SK-N-SH treated with all-trans-retinoic acid at 6 μM for 48 hours (cell line): ENCODE data around the gene GLRX5.

Experiments
- ARNTL ChIP-seq: fragments of 450-650 bp; formaldehyde crosslinking; IDR thresholded peaks from 2 replicates; pipeline ENCODE4 v1.5.0; 2020; ENCODE audit warnings: low read depth, mild to moderate bottlenecking, moderate library complexity, borderline replicate concordance
- CREB5 ChIP-seq: fragments of 250-450 bp; sonication (Bioruptor Pico); IDR thresholded peaks from 2 replicates; pipeline ENCODE4 v1.5.1; 2020; ENCODE audit warnings: low read depth, mild to moderate bottlenecking, moderate library complexity
- ISL1 ChIP-seq: fragments of 250-450 bp; sonication (Bioruptor Pico); IDR thresholded peaks from 2 replicates; pipeline ENCODE4 v2.1.2; 2022; ENCODE audit warnings: mild to moderate bottlenecking, moderate library complexity
- OSR1 ChIP-seq: fragments of 250-450 bp; sonication (Bioruptor Pico); IDR thresholded peaks from 2 replicates; pipeline ENCODE4 v1.8.0; 2022; ENCODE audit warnings: moderate library complexity, mild to moderate bottlenecking, inconsistent platforms
- PATZ1 ChIP-seq: fragments of 250-450 bp; sonication (Bioruptor Pico); IDR thresholded peaks from 2 replicates; pipeline ENCODE4 v1.8.0; 2020; ENCODE audit warnings: mild to moderate bottlenecking, moderate library complexity, borderline replicate concordance
- POU6F1 ChIP-seq: fragments of 250-450 bp; sonication (Bioruptor Pico); IDR thresholded peaks from 2 replicates; pipeline ENCODE4 v1.8.0; 2021; ENCODE audit warnings: low read depth, mild to moderate bottlenecking, moderate library complexity, borderline replicate concordance
- RARB ChIP-seq: fragments of 250-450 bp; sonication (Bioruptor Pico); IDR thresholded peaks from 2 replicates; pipeline ENCODE4 v1.8.0; 2021; ENCODE audit warnings: mild to moderate bottlenecking, moderate library complexity
- SNAI2 ChIP-seq: fragments of 250-450 bp; sonication (Bioruptor Pico); IDR thresholded peaks from 2 replicates; pipeline ENCODE4 v1.5.0; 2020; ENCODE audit warnings: mild to moderate bottlenecking, moderate library complexity
- ZC3H10 ChIP-seq: fragments of 250-450 bp; sonication (Bioruptor Pico); IDR thresholded peaks from 2 replicates; pipeline ENCODE4 v1.5.1; 2021; ENCODE audit warnings: mild to moderate bottlenecking, moderate library complexity
- ZFP30 ChIP-seq: fragments of 450-650 bp; formaldehyde crosslinking; IDR thresholded peaks from 2 replicates; pipeline ENCODE4 v1.5.0; 2022; ENCODE audit warnings: mild to moderate bottlenecking, moderate library complexity
- ZNF70 ChIP-seq: fragments of 450-650 bp; formaldehyde crosslinking; IDR thresholded peaks from 2 replicates; pipeline ENCODE4 v1.5.0; 2020; ENCODE audit warnings: mild to moderate bottlenecking, moderate library complexity

GRCh38 chr14:95534299-95535225 lies at the start of gene GLRX5:
- TF ChIP-seq ZFP30 (CRISPR knock-in tag) (no peak), POU6F1 (no peak), ZC3H10 (CRISPR knock-in tag) (no peak), PATZ1 (CRISPR knock-in tag) (no peak), RARB (CRISPR knock-in tag) (no peak), SNAI2 (CRISPR knock-in tag) (no peak), CREB5 (CRISPR knock-in tag) (no peak), OSR1 (CRISPR knock-in tag) (no peak), ZNF70 (no peak), ISL1 (no peak), ARNTL (CRISPR knock-in tag) (no peak)
